ENCODE measurements around the gene BCAM. TPM values are rescaled to one million over a fixed set of nuclear protein-coding genes. Genes with fewer than 3 reads are reported as not detected.

The BCAM gene
- total RNA-seq = 25.3 and 34.6 TPM in 2 replicates

GRCh38 chr19:44808463-44809371, at the start of gene BCAM:
Gene BCAM (plus strand): TSS chr19:44809103. CDS start chr19:44809125, 22 bp downstream.

GRCh38 chr19:44777715-44778347, 31.1 kb upstream of the BCAM start, which contains the start of gene CBLC:
Gene CBLC (plus strand): TSS chr19:44777890. CDS start chr19:44777932, 42 bp downstream.

GRCh38 chr19:44845612-44846454, 36.9 kb downstream of the BCAM start, which contains the start of gene NECTIN2:
Gene NECTIN2 (plus strand): TSS chr19:44846297. CDS start chr19:44846526, 229 bp downstream.

Other genes with a start within 250 kb of the BCAM start
- not detected in 2 replicates for gene IGSF23, start 195.5 kb upstream of the BCAM start, total RNA-seq
- gene PVR, start 165.2 kb upstream of the BCAM start, total RNA-seq = 87.3 and 136 TPM in 2 replicates
- 3.8 and 5.6 TPM in 2 replicates for gene CEACAM19, start 137.6 kb upstream of the BCAM start, total RNA-seq
- not detected in 2 replicates for gene CEACAM16, start 110.0 kb upstream of the BCAM start, total RNA-seq
- 17.3 and 18.8 TPM in 2 replicates for gene BCL3, start 60.4 kb upstream of the BCAM start, total RNA-seq
- gene CBLC, start 31.2 kb upstream of the BCAM start, total RNA-seq = 0.07 TPM in 1 of 2 replicates, not detected in the other
- 85.9 and 97.6 TPM in 2 replicates for gene NECTIN2, start 37.2 kb downstream of the BCAM start, total RNA-seq
- 32.3 and 45.9 TPM in 2 replicates for gene TOMM40, start 82.2 kb downstream of the BCAM start, total RNA-seq
- gene APOE, start 96.7 kb downstream of the BCAM start, total RNA-seq = 2.0 and 165 TPM in 2 replicates
- gene APOC1, start 105.5 kb downstream of the BCAM start, total RNA-seq = 2.4 TPM in 1 of 2 replicates, not detected in the other
- gene APOC4, start 133.1 kb downstream of the BCAM start, total RNA-seq = not detected in 2 replicates
- gene APOC2, start 136.9 kb downstream of the BCAM start, total RNA-seq = not detected in 2 replicates
- gene CLPTM1, start 146.3 kb downstream of the BCAM start, total RNA-seq = 52.5 and 95.7 TPM in 2 replicates
- 6.1 and 16.4 TPM in 2 replicates for gene RELB, start 192.4 kb downstream of the BCAM start, total RNA-seq
- gene CLASRP, start 229.9 kb downstream of the BCAM start, total RNA-seq = 14.0 and 18.0 TPM in 2 replicates